Fibroblast of skin of scalp (primary cell): ENCODE results near the gene PSEN1.

Source experiments
- DNase-seq: peaks from one replicate; pipeline ENCODE4 v3.0.0-alpha.2; 2013

The PSEN1 gene

GRCh38 chr14:73254247-73255004 is 118.1 kb downstream of the PSEN1 start:
- no peak for DNase-seq

GRCh38 chr14:73255005-73255400 is 118.7 kb downstream of the PSEN1 start:
- DNase-seq: no peak

GRCh38 chr14:73255693-73256225 is 119.5 kb downstream of the PSEN1 start:
- no peak for DNase-seq

DNA sequence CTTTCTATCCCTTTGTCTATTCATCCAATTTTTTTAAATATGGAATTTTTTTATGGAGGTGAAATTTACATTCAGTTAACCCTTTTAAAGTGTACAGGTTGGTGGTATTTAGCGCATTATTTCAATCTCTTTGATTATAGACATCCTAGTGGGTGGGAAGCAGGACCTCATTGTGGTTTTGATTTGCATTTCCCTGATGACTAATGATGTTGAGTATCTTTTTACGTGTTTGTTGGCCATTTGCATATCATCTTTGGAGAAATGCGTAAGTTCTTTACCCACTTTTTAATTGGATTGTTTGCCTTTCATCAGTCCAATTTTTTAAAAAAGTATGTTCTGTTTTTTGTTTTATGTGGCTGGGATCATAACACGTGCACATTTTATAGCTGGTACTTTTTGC is 121.8 kb downstream of the PSEN1 start:
- no peak for DNase-seq

DNA sequence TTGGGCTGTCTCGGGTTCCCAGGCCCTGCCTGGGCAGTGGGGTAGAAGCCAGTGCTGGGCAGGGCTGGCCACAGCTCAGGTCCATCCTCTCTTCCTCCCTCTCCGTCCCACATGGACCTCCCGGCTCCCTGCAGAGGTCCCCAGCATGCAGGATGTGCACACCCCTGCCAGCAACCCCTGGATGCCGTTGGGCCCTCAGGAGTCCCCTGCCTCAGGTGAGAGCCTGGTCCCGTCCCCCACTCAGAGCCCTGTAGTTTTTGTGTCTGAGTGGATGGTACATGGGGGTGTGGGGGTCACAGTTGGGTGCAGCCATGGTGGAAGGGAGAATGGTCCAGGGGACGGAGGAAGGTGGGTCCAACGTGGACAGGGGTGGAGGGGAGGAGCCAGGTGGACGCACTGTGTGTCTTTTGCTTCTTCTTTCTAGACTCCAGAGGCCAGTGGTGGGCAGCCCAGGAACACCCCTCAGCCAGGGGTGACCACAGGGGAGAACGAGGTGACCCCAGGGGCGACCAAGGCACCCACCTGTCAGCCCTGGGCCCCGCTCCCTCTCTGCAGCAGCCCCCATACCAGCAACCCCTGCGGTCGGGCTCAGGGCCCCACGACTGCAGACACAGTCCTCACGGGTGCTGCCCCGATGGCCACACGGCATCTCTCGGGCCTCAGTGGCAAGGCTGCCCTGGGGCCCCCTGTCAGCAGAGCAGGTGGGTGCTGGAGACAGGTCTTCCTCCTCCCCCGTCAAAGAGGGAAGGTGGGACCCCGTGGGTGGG is 122.7 kb downstream of the PSEN1 start:
- DNase-seq: no peak

DNA sequence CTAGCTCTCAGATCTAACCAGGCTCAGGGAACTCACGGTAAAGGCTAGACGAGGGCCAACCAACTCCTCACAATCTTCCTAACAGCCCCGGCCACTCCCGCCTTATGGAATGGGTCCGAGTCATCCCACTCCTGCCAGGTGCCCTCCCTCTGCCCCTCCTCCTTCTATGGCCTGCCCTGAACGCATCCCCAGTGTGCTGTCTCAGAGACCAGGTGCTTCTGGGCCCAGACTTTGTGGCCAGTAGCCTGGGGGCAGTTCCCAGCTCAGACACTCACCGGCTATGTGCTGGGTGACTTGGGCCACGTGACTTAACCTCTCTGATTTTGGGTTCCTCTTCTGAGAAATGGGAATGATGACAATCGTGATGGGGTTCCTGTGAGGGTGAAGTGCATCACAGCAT is 123.5 kb downstream of the PSEN1 start:
- DNase-seq: no peak

DNA sequence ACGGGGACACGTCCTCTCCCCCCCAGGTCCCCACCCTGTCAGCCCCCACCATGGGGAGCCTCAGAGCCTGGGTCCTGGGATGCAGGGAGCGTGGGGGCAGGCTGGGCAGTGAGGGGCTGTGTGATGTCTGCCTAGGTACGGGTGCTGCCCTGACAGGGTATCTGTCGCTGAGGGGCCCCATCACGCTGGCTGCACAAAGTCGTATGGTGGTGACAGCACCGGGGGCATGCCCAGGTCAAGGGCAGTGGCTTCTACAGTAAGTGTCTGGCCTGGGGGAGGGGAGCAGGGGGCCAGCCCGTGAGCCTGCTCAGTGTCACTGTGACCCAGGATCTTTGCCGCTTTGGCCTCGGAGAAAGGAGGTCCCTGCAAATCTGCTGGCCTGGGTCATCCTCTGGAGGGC is 124.3 kb downstream of the PSEN1 start:
- DNase-seq: no peak

- DNase-seq: no peak
Measured at GRCh38 chr14:73261075-73261474, 124.8 kb downstream of the PSEN1 start.

- no peak for DNase-seq
Measured at GRCh38 chr14:73261520-73262426, 125.5 kb downstream of the PSEN1 start.

GRCh38 chr14:73262427-73263183 is 126.3 kb downstream of the PSEN1 start:
- DNase-seq: no peak

DNA sequence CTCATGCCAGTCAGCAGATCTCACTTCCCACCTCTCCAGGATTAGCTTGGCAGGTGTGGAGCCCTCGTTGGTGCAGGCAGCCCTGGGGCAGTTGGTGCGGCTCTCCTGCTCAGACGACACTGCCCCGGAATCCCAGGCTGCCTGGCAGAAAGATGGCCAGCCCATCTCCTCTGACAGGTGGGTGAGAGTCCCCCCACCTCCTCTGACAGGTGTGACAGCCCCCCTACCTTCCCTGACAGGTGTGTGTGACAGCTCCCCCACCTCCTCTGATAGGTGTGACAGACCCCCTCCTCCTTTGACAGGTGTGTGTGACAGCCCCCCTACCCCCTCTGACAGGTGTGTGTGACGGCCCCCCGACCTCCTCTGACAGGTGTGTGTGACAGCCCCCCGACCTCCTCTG is 127.3 kb downstream of the PSEN1 start:
- DNase-seq: no peak

DNA sequence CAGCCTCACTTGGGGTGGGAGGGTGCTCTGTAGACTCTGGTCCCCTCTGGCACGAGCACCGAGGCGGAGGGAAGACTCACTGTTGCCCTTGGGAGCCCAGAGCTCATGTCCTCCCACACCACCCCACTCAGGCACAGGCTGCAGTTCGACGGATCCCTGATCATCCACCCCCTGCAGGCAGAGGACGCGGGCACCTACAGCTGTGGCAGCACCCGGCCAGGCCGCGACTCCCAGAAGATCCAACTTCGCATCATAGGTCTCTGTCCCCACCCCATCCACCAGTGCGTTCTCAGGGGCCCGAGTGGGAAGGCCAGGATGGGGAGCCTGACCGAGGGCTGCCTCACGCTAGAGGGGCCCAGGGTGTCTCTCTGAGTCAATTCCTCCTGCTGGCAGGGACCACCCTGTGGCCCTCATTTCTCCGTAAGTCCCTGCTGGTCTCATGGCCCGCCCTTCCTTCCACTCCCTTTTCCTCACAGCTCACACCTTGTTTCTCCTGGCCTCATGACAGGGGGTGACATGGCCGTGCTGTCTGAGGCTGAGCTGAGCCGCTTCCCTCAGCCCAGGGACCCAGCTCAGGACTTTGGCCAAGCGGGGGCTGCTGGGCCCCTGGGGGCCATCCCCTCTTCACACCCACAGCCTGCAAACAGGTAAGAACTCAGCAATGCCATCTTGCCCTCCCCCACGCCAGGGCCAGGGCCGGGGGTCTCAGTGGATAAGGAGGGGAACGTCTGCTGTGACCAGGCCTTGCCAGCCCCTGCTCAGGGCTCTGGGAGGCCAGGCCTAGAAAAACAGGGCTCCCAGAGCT is 128.0 kb downstream of the PSEN1 start:
- no peak for DNase-seq

DNA sequence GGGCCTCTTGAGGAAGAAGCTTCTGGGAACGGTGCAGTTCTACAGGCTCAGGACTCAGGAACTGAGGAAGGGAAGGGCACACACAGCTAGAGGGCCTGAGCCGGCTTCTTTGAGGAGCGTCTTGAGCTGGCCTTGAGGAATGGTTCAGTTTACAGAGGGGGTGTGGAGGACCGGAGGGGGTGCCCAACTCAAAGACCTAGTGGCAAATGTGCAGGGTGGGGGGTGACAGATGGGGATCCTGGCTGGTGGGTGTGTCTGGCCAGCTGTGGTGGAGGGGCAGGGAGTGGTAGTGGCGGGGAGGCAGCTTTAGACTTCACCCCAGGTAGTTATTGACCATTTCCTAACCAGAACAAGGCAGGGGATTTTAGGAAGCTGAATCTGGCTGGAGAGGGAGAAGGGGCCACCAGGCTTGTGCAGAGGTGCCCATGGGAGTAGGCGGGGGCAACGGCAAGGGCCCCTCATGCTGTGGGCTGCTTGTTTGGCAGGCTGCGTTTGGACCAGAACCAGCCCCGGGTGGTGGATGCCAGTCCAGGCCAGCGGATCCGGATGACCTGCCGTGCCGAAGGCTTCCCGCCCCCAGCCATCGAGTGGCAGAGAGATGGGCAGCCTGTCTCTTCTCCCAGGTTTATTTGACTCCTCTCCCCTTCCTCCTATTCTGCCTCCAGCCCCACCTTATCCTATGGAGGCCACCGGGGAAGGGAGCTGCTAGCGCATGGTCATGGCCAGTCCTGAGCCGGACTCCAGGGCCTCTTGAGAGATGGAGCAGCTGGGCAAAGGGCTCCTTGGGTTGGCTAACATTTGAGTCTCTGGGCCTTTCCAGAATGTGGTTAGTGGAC is 128.8 kb downstream of the PSEN1 start:
- no peak for DNase-seq

- DNase-seq: no peak
Measured at GRCh38 chr14:73265721-73266046, 129.4 kb downstream of the PSEN1 start.

GRCh38 chr14:73266317-73266716 is 130.0 kb downstream of the PSEN1 start:
- DNase-seq: no peak

DNA sequence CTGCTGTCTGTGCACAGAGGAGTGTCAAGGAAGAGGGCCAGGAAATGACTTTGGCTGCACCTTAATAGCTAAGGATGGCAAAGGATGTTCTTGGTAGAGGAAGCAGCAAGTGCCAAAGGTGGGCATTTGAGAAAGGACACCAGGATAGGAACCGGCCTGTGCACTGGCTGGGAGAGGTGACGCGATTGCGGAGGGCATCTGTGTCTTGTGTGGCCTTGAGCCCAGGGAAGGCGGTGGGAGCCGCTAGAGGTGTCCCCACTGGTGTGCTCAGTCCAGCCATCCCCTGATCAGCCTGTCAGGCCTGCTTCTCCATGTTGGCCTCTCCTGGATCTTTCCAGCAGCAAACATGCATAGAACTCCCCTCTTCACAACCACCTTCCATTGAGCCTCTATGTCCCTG is 131.2 kb downstream of the PSEN1 start:
- DNase-seq: no peak

DNA sequence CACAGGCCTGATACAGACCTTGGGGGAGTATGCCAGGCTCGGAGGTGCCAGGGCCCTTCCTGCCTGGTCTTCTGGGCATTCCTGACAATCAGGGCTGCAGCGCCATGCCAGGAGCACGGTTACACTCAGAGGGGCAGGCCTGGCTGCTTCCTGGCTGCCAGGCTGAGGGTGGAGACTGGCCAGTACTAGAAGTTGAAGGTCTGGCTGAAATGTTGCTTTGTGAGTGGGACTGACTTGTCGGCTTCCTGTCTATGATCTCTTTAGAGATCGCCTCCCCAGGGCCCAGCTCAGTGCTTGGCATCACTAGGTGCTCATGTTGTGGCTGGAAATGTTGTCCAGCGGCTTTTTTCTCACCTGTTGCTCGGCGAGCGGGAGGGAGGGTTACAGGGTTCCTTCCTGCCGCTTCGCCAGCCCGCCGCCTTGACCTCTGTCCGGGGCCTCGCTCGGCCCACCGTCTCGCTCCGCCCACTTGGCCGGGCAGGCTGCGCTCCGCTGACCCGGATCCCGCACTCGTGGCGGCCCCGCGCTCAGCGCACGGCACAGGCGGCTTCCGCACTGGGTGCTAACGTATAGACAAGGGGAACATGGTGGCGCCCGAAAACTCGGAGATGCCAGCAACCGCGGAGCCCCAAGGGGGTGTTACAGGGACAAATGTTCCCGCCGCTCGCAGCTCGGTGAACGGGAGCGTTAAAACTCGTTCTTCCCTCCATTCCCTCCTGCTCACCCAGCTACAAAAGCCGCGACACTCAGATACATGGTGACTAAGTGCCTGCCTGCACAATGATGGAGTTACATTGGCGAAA is 133.6 kb downstream of the PSEN1 start:
- no peak for DNase-seq

DNA sequence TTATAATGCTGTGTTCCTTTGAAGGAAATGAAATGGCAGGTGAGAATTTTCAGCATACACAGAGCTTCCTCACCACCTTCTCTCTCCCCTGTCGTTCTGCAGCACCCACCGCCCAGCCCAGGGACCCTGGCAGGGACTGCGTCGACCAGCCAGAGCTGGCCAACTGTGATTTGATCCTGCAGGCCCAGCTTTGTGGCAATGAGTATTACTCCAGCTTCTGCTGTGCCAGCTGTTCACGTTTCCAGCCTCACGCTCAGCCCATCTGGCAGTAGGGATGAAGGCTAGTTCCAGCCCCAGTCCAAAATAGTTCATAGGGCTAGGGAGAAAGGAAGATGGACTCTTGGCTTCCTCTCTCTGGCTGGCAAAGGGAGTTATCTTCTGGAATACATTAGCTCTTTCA is 136.1 kb downstream of the PSEN1 start:
- DNase-seq: no peak
